Measurements from ENCODE around the gene LGALS9B.
"Not testable (repeated sequence)": the region's sequence is repeated elsewhere in the genome, so short reads cannot be mapped to it uniquely, and the experiment has no call there.

- peak in 3 of 11 experiments; percentile 12 to 35 (median 24) for TF ChIP-seq CTCF (IDR thresholded peaks at IDR 0.05 in 8 of 11, conservative IDR thresholded peaks at IDR 0.05 in 3 of 11)
- TF ChIP-seq POLR2A (IDR thresholded peaks at IDR 0.05), result not testable (repeated sequence)
Observed at GRCh38 chr17:20446895-20447294, 20.4 kb downstream of the LGALS9B start.
